Measurements from ENCODE around the gene HS1BP3. TPM values are rescaled to one million over a fixed set of nuclear protein-coding genes. Genes with fewer than 3 reads are reported as not detected.

HS1BP3 gene
- total RNA-seq, 1 donor from 2014 or later = 21.0 TPM

DNA sequence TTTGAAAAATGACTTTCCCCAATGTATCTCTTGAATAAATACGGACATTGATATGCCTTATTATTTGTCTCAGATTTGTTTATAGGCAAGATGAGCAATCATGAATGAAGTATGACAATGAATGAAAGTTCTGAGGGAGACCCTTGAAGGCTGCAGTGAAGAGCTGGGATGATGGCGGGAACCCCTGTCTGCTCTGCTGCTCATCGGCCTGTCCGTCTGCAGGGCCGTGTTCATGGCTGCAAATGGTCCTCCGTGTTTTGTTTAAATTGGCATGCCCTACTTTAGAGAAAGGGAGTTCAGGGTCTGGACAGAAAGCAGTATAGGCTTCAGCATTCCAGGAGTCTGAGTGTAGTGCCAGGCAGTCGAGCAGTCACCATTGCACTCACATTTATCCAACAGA, 1.2 kb upstream of the HS1BP3 start:
- TF ChIP-seq, protein P1, sequence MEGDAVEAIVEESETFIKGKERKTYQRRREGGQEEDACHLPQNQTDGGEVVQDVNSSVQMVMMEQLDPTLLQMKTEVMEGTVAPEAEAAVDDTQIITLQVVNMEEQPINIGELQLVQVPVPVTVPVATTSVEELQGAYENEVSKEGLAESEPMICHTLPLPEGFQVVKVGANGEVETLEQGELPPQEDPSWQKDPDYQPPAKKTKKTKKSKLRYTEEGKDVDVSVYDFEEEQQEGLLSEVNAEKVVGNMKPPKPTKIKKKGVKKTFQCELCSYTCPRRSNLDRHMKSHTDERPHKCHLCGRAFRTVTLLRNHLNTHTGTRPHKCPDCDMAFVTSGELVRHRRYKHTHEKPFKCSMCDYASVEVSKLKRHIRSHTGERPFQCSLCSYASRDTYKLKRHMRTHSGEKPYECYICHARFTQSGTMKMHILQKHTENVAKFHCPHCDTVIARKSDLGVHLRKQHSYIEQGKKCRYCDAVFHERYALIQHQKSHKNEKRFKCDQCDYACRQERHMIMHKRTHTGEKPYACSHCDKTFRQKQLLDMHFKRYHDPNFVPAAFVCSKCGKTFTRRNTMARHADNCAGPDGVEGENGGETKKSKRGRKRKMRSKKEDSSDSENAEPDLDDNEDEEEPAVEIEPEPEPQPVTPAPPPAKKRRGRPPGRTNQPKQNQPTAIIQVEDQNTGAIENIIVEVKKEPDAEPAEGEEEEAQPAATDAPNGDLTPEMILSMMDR (IDR thresholded peaks at IDR 0.05; ENCODE audit: insufficient read depth, low read depth, low read length) = no peak
- TF ChIP-seq EZH2 (IDR thresholded peaks at IDR 0.05; ENCODE audit: insufficient read depth, low read length) = no peak
- Histone ChIP-seq H2AFZ (ENCODE audit: low read depth, low read length) (no peak overlapping the region), H3K27me3 (ENCODE audit: insufficient read depth, low read length) (peaks cover 24% of the 10 kb centered on the region), H3K4me2 (ENCODE audit: low read length) (peak overlapping the region; percentile 92), H3K36me3 (ENCODE audit: insufficient read depth, low read length) (no peaks in the 10 kb centered on the region), H4K20me1 (ENCODE audit: insufficient read depth, low read length) (no peaks in the 10 kb centered on the region), H3K4me1 (ENCODE audit: insufficient read depth, low read length) (peaks cover 13% of the 10 kb centered on the region), H3K9me3 (ENCODE audit: insufficient read depth, low read depth, low read length) (no peaks in the 10 kb centered on the region), H3K9ac (ENCODE audit: low read length) (no peak overlapping the region), H3K4me3 (ENCODE audit: insufficient read depth, low read depth, low read length) (no peak overlapping the region), H3K79me2 (ENCODE audit: insufficient read depth, low read length) (peaks cover 16% of the 10 kb centered on the region), H3K27ac (ENCODE audit: low read depth, low read length) (no peak overlapping the region)
- Mint-ChIP-seq H3K36me3 (ENCODE audit: low read depth, unreplicated experiment) (peaks cover 3% of the 10 kb centered on the region), H3K9me3 (ENCODE audit: unreplicated experiment) (no peaks in the 10 kb centered on the region), H3K4me1 (ENCODE audit: low read depth, unreplicated experiment) (peaks cover 26% of the 10 kb centered on the region), H3K4me3 (ENCODE audit: unreplicated experiment) (peak overlapping the region; percentile 75), H3K27me3 (ENCODE audit: low read depth, unreplicated experiment) (peaks cover 10% of the 10 kb centered on the region), H3K27ac (ENCODE audit: unreplicated experiment) (no peak overlapping the region)
- DNase-seq (ENCODE audit: low read depth) (no peak), FAIRE-seq (no peak)

DNA sequence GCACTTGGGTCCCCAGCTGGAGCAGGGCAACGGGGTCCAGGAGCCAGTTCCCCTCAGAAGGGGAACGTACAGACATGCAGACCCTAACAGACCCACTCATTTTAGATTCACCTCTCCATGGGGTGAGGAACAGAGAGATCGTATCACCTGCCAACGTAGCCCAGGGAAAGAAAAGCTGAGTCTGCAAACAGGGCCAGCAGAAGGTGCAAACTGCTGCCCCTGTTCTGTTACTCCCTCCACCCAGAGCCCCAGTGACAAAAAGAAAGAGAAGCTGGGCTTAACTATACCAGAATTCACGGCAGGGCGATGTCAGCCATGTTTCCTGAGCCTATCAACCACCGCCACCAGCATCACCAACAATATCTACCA, 817 bp upstream of the HS1BP3 start:
- Mint-ChIP-seq H3K36me3 (ENCODE audit: low read depth, unreplicated experiment) (peaks cover 3% of the 10 kb centered on the region), H3K9me3 (ENCODE audit: unreplicated experiment) (no peaks in the 10 kb centered on the region), H3K4me1 (ENCODE audit: low read depth, unreplicated experiment) (peaks cover 26% of the 10 kb centered on the region), H3K27me3 (ENCODE audit: low read depth, unreplicated experiment) (peaks cover 9% of the 10 kb centered on the region), H3K27ac (ENCODE audit: unreplicated experiment) (no peak overlapping the region), H3K4me3 (ENCODE audit: unreplicated experiment) (peak overlapping the region; percentile 89)
- peak overlapping the region; percentile 90 for H3K9ac ChIP-seq (ENCODE audit: low read length)
- H3K27me3 ChIP-seq (ENCODE audit: insufficient read depth, low read length) = peaks cover 20% of the 10 kb centered on the region
- H3K79me2 ChIP-seq (ENCODE audit: insufficient read depth, low read length) = peaks cover 16% of the 10 kb centered on the region
- H2AFZ ChIP-seq (ENCODE audit: low read depth, low read length) = peak overlapping the region; percentile 99
- H3K9me3 ChIP-seq (ENCODE audit: insufficient read depth, low read depth, low read length) = no peaks in the 10 kb centered on the region
- TF ChIP-seq, protein P1 (IDR thresholded peaks at IDR 0.05; ENCODE audit: insufficient read depth, low read depth, low read length) = no peak
- H4K20me1 ChIP-seq (ENCODE audit: insufficient read depth, low read length) = no peaks in the 10 kb centered on the region
- peak overlapping the region; percentile 81 for H3K4me3 ChIP-seq (ENCODE audit: insufficient read depth, low read depth, low read length)
- H3K36me3 ChIP-seq (ENCODE audit: insufficient read depth, low read length) = no peaks in the 10 kb centered on the region
- peak overlapping the region; percentile 92 for H3K4me2 ChIP-seq (ENCODE audit: low read length)
- FAIRE-seq (no peak), DNase-seq (ENCODE audit: low read depth) (no peak)
- no peak overlapping the region for H3K27ac ChIP-seq (ENCODE audit: low read depth, low read length)
- peaks cover 13% of the 10 kb centered on the region for H3K4me1 ChIP-seq (ENCODE audit: insufficient read depth, low read length)

DNA sequence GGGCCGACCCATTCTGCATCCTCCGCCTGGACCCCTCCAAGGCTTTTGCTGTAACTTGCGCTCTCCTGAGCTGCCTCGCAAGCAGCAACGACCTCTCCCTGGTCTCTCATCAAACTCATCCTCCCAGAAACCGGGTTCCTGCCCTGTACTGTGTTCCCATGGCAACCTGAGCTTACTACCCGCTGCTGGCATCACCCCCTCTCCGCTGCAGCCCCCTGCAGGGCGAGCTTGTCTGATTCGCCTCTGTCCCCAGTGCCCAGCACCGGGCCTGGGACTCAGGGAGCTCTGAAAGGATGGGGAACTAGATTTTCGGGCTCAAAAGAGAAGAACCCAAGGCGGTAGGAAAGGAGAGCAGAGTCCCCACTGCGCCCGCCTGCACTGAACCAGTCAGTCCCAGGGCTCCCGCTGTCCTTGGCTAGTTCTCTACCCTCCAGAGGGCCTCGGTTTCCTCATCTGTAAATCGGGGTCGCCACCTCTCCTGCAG, 463 bp downstream of the HS1BP3 start:
- H3K9ac ChIP-seq (ENCODE audit: low read length) = peak overlapping the region; percentile 90
- H3K79me2 ChIP-seq (ENCODE audit: insufficient read depth, low read length) = peaks cover 16% of the 10 kb centered on the region
- peaks cover 12% of the 10 kb centered on the region for H3K27me3 ChIP-seq (ENCODE audit: insufficient read depth, low read length)
- no peaks in the 10 kb centered on the region for H4K20me1 ChIP-seq (ENCODE audit: insufficient read depth, low read length)
- no peak for TF ChIP-seq EZH2 (IDR thresholded peaks at IDR 0.05; ENCODE audit: insufficient read depth, low read length)
- TF ChIP-seq, protein P1 (IDR thresholded peaks at IDR 0.05; ENCODE audit: insufficient read depth, low read depth, low read length) = no peak
- H3K27me3 Mint-ChIP-seq (ENCODE audit: low read depth, unreplicated experiment) = peaks cover 5% of the 10 kb centered on the region
- H3K27ac ChIP-seq (ENCODE audit: low read depth, low read length) = peak overlapping the region; percentile 73
- peak overlapping the region; percentile 81 for H3K4me3 ChIP-seq (ENCODE audit: insufficient read depth, low read depth, low read length)
- H3K4me2 ChIP-seq (ENCODE audit: low read length) = peak overlapping the region; percentile 92
- H3K4me1 Mint-ChIP-seq (ENCODE audit: low read depth, unreplicated experiment) = peaks cover 26% of the 10 kb centered on the region
- H3K4me1 ChIP-seq (ENCODE audit: insufficient read depth, low read length) = peaks cover 13% of the 10 kb centered on the region
- H3K36me3 Mint-ChIP-seq (ENCODE audit: low read depth, unreplicated experiment) = peaks cover 3% of the 10 kb centered on the region
- no peaks in the 10 kb centered on the region for H3K9me3 ChIP-seq (ENCODE audit: insufficient read depth, low read depth, low read length)
- peak overlapping the region; percentile 93 for H3K4me3 Mint-ChIP-seq (ENCODE audit: unreplicated experiment)
- FAIRE-seq = no peak
- H3K27ac Mint-ChIP-seq (ENCODE audit: unreplicated experiment) = peak overlapping the region; percentile 82
- H2AFZ ChIP-seq (ENCODE audit: low read depth, low read length) = peak overlapping the region; percentile 93
- no peaks in the 10 kb centered on the region for H3K36me3 ChIP-seq (ENCODE audit: insufficient read depth, low read length)
- H3K9me3 Mint-ChIP-seq (ENCODE audit: unreplicated experiment) = no peaks in the 10 kb centered on the region
- no peak for DNase-seq (ENCODE audit: low read depth)

Data from astrocyte (in vitro differentiated cells and primary cell).